DMS53 treated with DMSO at 0.1 percent for 48 hours (cell line): ENCODE results near the gene KRT38.
"Not testable (repeated sequence)": the region's sequence is repeated elsewhere in the genome, so short reads cannot be mapped to it uniquely, and the experiment has no call there.

ENCODE experiments used
- DNase-seq: peaks from one replicate; lab custom pipeline; 2025; ENCODE audit not compliant: unreplicated experiment; lab: John Stamatoyannopoulos, UW

Gene KRT38

GRCh38 chr17:41463746-41464145 lies 23.0 kb upstream of the KRT38 start:
- no peak for DNase-seq

GRCh38 chr17:41462705-41463104 lies 21.9 kb upstream of the KRT38 start:
- no peak for DNase-seq

GRCh38 chr17:41457676-41458075 lies 16.9 kb upstream of the KRT38 start:
- DNase-seq, result no peak

- DNase-seq, result no peak
Measured at GRCh38 chr17:41456204-41456603, 15.4 kb upstream of the KRT38 start.

GRCh38 chr17:41455236-41455635 lies 14.5 kb upstream of the KRT38 start:
- DNase-seq, result no peak

- DNase-seq, result no peak
Measured at GRCh38 chr17:41453066-41453465, 12.3 kb upstream of the KRT38 start.

- no peak for DNase-seq
Measured at GRCh38 chr17:41452281-41452680, 11.5 kb upstream of the KRT38 start.

GRCh38 chr17:41451154-41451728 lies 10.5 kb upstream of the KRT38 start:
- no peak for DNase-seq

- no peak for DNase-seq
Measured at GRCh38 chr17:41449008-41449407, 8.2 kb upstream of the KRT38 start.

GRCh38 chr17:41448506-41448905 lies 7.7 kb upstream of the KRT38 start:
- DNase-seq, result no peak

GRCh38 chr17:41446806-41447205 lies 6.0 kb upstream of the KRT38 start:
- no peak for DNase-seq

GRCh38 chr17:41444640-41445039 lies 3.9 kb upstream of the KRT38 start:
- DNase-seq, result no peak

- DNase-seq, result no peak
Measured at GRCh38 chr17:41444186-41444585, 3.4 kb upstream of the KRT38 start.

- DNase-seq, result no peak
Measured at GRCh38 chr17:41442739-41443138, 2.0 kb upstream of the KRT38 start.

- DNase-seq, result no peak
Measured at GRCh38 chr17:41439375-41439774, 1.4 kb downstream of the KRT38 start.

GRCh38 chr17:41437769-41438168 lies 3.0 kb downstream of the KRT38 start:
- DNase-seq, result no peak

GRCh38 chr17:41437254-41437653 lies 3.5 kb downstream of the KRT38 start:
- DNase-seq, result no peak

GRCh38 chr17:41434415-41434814 lies 6.4 kb downstream of the KRT38 start:
- DNase-seq, result no peak

- no peak for DNase-seq
Measured at GRCh38 chr17:41434005-41434404, 6.8 kb downstream of the KRT38 start.

- no peak for DNase-seq
Measured at GRCh38 chr17:41433586-41433985, 7.2 kb downstream of the KRT38 start.

- not testable (repeated sequence) for DNase-seq
Measured at GRCh38 chr17:41430376-41430775, 10.4 kb downstream of the KRT38 start.

GRCh38 chr17:41429667-41430066 lies 11.1 kb downstream of the KRT38 start:
- no peak for DNase-seq

GRCh38 chr17:41428591-41429291 lies 12.0 kb downstream of the KRT38 start:
- no peak for DNase-seq
